Nephron (organoid): ENCODE results near the gene VAPA.

ENCODE experiments used
- H3K27ac Mint-ChIP-seq, 3 experiments: 2 replicates each; pipeline ENCODE4 v1.8.0; 2020; ENCODE audit warnings: mixed read lengths in 3 of 3, mild to moderate bottlenecking in 2 of 3, moderate library complexity in 1 of 3
- H3K27me3 Mint-ChIP-seq: 2 replicates; pipeline ENCODE4 v1.8.0; 2021; ENCODE audit warnings: low read depth, mild to moderate bottlenecking, moderate library complexity, mixed read lengths
- H3K36me3 Mint-ChIP-seq: 2 replicates; pipeline ENCODE4 v1.8.0; 2020; ENCODE audit warnings: low read depth, mixed read lengths
- H3K4me1 Mint-ChIP-seq: 2 replicates; pipeline ENCODE4 v1.8.0; 2020; ENCODE audit warnings: mixed read lengths
- H3K4me3 Mint-ChIP-seq, 3 experiments: 2 replicates each; pipeline ENCODE4 v1.8.0; 2020; ENCODE audit warnings: mild to moderate bottlenecking in 3 of 3, mixed read lengths in 3 of 3, moderate library complexity in 2 of 3
- H3K9me3 Mint-ChIP-seq: 2 replicates; pipeline ENCODE4 v1.8.0; 2020; ENCODE audit warnings: mixed read lengths
- CTCF ChIP-seq, 3 experiments: fragments of 200-600 bp; sonication (generic); IDR thresholded peaks; one replicate each; pipeline ENCODE4 v1.5.0; 2021; ENCODE audit warnings: antibody characterized with exemption in 3 of 3; ENCODE audit not compliant: unreplicated experiment in 3 of 3

Gene VAPA

DNA sequence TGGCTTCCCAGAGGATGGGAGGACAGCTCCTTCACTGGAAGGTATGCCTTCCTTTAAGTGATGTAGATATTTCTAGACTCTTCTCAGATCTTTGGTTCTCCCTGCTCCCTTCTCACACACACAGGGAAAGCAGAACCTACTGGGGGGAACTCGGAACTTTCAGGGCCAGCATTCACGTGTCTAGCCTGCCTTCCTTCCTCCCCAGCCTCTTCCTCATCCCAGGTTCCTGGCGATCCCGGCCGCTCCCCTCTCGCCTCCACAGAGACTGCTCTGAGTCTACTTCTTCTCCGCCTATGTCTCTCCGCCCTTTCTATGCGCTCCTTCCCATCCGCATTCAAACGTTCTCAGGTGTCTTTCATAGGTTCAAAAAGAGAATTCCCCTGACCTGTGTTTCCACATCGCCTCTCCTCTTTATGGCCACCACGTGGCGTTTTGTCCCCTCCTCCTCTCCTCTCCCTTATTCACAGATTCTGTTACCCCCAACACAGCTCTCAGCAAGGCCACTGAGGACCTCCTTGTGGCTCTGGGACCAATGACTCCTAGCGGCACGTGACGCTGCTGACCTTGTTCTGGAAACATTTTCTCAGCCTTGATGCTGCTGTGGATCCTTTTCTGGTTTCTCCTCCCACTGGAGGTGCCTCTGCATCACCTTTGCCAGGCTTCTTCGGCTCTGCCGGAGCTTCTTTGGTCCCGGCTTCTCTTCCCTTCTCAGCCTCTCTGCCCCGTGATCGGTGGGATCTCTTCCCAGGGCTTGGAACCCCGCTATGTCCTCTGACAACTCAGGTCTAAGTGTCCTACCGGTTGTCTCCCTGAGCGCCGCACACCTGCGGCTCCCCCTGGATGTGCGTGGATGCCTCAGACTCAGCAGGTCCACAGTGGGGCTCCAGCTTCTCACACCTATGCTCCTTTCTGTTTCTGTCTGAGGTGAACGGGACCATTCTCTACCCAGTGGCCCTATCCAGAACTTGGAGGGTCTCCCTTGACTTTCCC, 77.5 kb downstream of the VAPA start:
- Mint-ChIP-seq H3K4me3 (no peak overlapping the region), H3K9me3 (no peaks in the 10 kb centered on the region), H3K27me3 (no peaks in the 10 kb centered on the region), H3K27ac (peak overlapping the region; percentile 98 to 100 (median 100)), H3K36me3 (no peaks in the 10 kb centered on the region), H3K4me1 (peaks cover 69% of the 10 kb centered on the region)
- TF ChIP-seq CTCF (IDR thresholded peaks at IDR 0.05; ENCODE audit: unreplicated experiment in 3 of 3): no peak

- Mint-ChIP-seq H3K4me1 (peaks cover 66% of the 10 kb centered on the region), H3K36me3 (peaks cover 5% of the 10 kb centered on the region), H3K9me3 (peaks cover 6% of the 10 kb centered on the region), H3K4me3 (peak overlapping the region; percentile 14 to 72 (median 48)), H3K27me3 (no peaks in the 10 kb centered on the region), H3K27ac (peak overlapping the region; percentile 98 to 100 (median 100))
- no peak for TF ChIP-seq CTCF (IDR thresholded peaks at IDR 0.05; ENCODE audit: unreplicated experiment in 3 of 3)
These were observed 78.6 kb downstream of the VAPA start for GRCh38 chr18:9992300-9992972.

DNA sequence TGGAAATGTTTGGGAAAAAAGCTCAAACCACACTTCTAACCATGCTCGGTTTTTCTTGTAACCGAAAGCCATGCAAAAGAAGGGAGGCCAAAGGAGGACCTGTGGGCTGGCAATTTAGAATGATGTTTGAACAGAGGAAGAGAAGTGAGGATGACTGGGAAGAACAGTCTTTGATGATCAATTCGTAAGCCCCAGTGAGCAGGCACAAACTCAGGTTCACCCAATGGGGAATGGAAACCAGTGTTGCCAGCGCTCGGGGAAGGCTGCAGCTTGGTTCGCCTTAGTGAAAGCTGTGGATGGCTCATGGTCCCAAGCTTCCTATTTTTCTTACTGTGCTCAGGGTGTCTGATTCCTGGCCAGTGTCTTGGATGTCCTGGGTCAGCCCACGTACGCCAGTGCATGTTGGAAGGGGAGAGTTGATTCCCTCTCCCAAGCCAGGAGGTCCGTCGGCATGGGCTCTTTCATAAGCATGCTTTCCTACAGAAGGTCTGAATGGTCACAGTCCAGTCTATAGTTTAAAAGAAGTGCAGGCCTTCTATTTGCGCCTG, 79.2 kb downstream of the VAPA start:
- Mint-ChIP-seq H3K36me3 (peaks cover 6% of the 10 kb centered on the region), H3K9me3 (peaks cover 10% of the 10 kb centered on the region), H3K4me3 (peak overlapping the region; percentile 14 to 75 (median 72)), H3K27ac (peak overlapping the region; percentile 98 to 100 (median 100)), H3K4me1 (peaks cover 60% of the 10 kb centered on the region), H3K27me3 (no peaks in the 10 kb centered on the region)
- TF ChIP-seq CTCF (IDR thresholded peaks at IDR 0.05; ENCODE audit: unreplicated experiment in 3 of 3): no peak

- peaks cover 55% of the 10 kb centered on the region for H3K4me1 Mint-ChIP-seq
- peaks cover 16% of the 10 kb centered on the region for H3K9me3 Mint-ChIP-seq
- no peaks in the 10 kb centered on the region for H3K27me3 Mint-ChIP-seq
- no peak for TF ChIP-seq CTCF (IDR thresholded peaks at IDR 0.05; ENCODE audit: unreplicated experiment in 3 of 3)
- peak overlapping the region; percentile 98 to 100 (median 100) for H3K27ac Mint-ChIP-seq
- H3K4me3 Mint-ChIP-seq: peak overlapping the region; percentile 37 to 75 (median 59)
- H3K36me3 Mint-ChIP-seq: peaks cover 10% of the 10 kb centered on the region
These were observed 79.8 kb downstream of the VAPA start for GRCh38 chr18:9993521-9994025.

- Mint-ChIP-seq H3K9me3 (peaks cover 18% of the 10 kb centered on the region), H3K4me1 (peaks cover 53% of the 10 kb centered on the region), H3K4me3 (peak overlapping the region; percentile 37 to 75 (median 59)), H3K27me3 (no peaks in the 10 kb centered on the region), H3K36me3 (peaks cover 10% of the 10 kb centered on the region), H3K27ac (peak overlapping the region; percentile 98 to 100 (median 100))
- no peak for TF ChIP-seq CTCF (IDR thresholded peaks at IDR 0.05; ENCODE audit: unreplicated experiment in 3 of 3)
These were observed 80.3 kb downstream of the VAPA start for GRCh38 chr18:9994026-9994570.
